ENCODE results near the gene CEP112.
"Not testable (repeated sequence)": the region's sequence is repeated elsewhere in the genome, so short reads cannot be mapped to it uniquely, and the experiment has no call there.

CEP112 gene

GRCh38 chr17:65739034-65739433, 452.9 kb downstream of the CEP112 start:
- DNase-seq (ENCODE audit: extremely low read depth, low read depth): no peak

GRCh38 chr17:65737451-65737850, 454.5 kb downstream of the CEP112 start:
- no peak for TF ChIP-seq CTCF (IDR thresholded peaks at IDR 0.05; ENCODE audit: low read depth, low read length, missing control alignments)
- H3K4me3 ChIP-seq (replicated peaks; ENCODE audit: low read depth, low read length): no peak overlapping the region
- DNase-seq (ENCODE audit: extremely low read depth, low read depth): no peak

More at GRCh38 chr17:65739034-65739433, 452.9 kb downstream of the CEP112 start:
- no peak overlapping the region for H3K4me3 ChIP-seq (replicated peaks; ENCODE audit: low read depth, low read length)
- TF ChIP-seq CTCF (IDR thresholded peaks at IDR 0.05; ENCODE audit: low read depth, low read length, missing control alignments): no peak

- no peak for TF ChIP-seq CTCF (IDR thresholded peaks at IDR 0.05; ENCODE audit: low read depth, low read length, missing control alignments)
- no peak overlapping the region for H3K4me3 ChIP-seq (replicated peaks; ENCODE audit: low read depth, low read length)
- no peak for DNase-seq (ENCODE audit: extremely low read depth, low read depth)
Observed at GRCh38 chr17:65733314-65733713, 458.6 kb downstream of the CEP112 start.

- not testable (repeated sequence) for H3K4me3 ChIP-seq (replicated peaks; ENCODE audit: low read depth, low read length); DNase-seq (ENCODE audit: extremely low read depth, low read depth)
Observed at GRCh38 chr17:65732667-65733066, 459.3 kb downstream of the CEP112 start.

GRCh38 chr17:65730711-65731169, 461.2 kb downstream of the CEP112 start:
- no peak for DNase-seq (ENCODE audit: extremely low read depth, low read depth)
- TF ChIP-seq CTCF (IDR thresholded peaks at IDR 0.05; ENCODE audit: low read depth, low read length, missing control alignments): no peak
- H3K4me3 ChIP-seq (replicated peaks; ENCODE audit: low read depth, low read length): no peak overlapping the region

- DNase-seq (ENCODE audit: extremely low read depth, low read depth): no peak
- no peak overlapping the region for H3K4me3 ChIP-seq (replicated peaks; ENCODE audit: low read depth, low read length)
- no peak for TF ChIP-seq CTCF (IDR thresholded peaks at IDR 0.05; ENCODE audit: low read depth, low read length, missing control alignments)
Observed at GRCh38 chr17:65729207-65729606, 462.7 kb downstream of the CEP112 start.

- DNase-seq (ENCODE audit: extremely low read depth, low read depth): no peak
- TF ChIP-seq CTCF (IDR thresholded peaks at IDR 0.05; ENCODE audit: low read depth, low read length, missing control alignments): no peak
- no peak overlapping the region for H3K4me3 ChIP-seq (replicated peaks; ENCODE audit: low read depth, low read length)
Observed at GRCh38 chr17:65727832-65728231, 464.1 kb downstream of the CEP112 start.
